Keratinocyte (primary cell): ENCODE measurements around the gene CCDC180.

ENCODE experiments used
- EZH2 ChIP-seq: IDR thresholded peaks from one replicate; pipeline ENCODE4 v1.6.1; 2012; ENCODE audit warnings: inconsistent platforms, mild to moderate bottlenecking, low read length, moderate library complexity
- TF ChIP-seq, protein P1 (sequence below), 3 experiments: IDR thresholded peaks in 1 of 3; conservative IDR thresholded peaks in 1 of 3; optimal IDR thresholded peaks in 1 of 3; 2 replicates in 2 of 3; 3 replicates in 1 of 3; pipeline versions ENCODE3 to v1.5.1; 2011; ENCODE audit warnings: low read length in 3 of 3, mild to moderate bottlenecking in 3 of 3, moderate library complexity in 2 of 3, control low read depth in 1 of 3, inconsistent platforms in 1 of 3; ENCODE audit not compliant: insufficient read depth in 2 of 3; ENCODE audit errors: extremely low read depth in 1 of 3

DNA sequence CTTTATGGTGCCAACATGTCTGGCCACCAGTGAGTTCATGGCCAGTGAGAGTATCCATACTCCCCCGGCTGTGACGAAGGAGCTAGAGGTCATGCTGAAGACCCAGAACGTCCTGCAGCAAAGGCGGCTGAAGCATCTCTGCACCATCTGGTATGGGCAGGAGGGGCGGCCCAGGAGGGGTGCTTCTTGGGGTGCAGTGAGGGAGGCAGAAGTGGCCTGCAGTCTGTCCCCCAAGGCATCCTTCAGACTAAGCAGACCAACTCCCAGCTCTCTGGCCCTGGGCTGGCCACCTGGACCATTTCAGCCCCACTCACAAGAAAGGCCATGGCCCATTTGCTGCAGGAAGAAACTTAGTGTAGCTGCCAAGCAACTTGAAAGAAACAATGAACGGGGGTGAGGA, 11.0 kb downstream of the CCDC180 start:
- TF ChIP-seq, protein P1, sequence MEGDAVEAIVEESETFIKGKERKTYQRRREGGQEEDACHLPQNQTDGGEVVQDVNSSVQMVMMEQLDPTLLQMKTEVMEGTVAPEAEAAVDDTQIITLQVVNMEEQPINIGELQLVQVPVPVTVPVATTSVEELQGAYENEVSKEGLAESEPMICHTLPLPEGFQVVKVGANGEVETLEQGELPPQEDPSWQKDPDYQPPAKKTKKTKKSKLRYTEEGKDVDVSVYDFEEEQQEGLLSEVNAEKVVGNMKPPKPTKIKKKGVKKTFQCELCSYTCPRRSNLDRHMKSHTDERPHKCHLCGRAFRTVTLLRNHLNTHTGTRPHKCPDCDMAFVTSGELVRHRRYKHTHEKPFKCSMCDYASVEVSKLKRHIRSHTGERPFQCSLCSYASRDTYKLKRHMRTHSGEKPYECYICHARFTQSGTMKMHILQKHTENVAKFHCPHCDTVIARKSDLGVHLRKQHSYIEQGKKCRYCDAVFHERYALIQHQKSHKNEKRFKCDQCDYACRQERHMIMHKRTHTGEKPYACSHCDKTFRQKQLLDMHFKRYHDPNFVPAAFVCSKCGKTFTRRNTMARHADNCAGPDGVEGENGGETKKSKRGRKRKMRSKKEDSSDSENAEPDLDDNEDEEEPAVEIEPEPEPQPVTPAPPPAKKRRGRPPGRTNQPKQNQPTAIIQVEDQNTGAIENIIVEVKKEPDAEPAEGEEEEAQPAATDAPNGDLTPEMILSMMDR (optimal IDR thresholded peaks at IDR 0.05 in 1 of 3, IDR thresholded peaks at IDR 0.05 in 1 of 3, conservative IDR thresholded peaks at IDR 0.05 in 1 of 3; ENCODE audit: extremely low read depth in 1 of 3, insufficient read depth in 2 of 3, low read length in 3 of 3): no peak
- TF ChIP-seq EZH2: no peak
